ENCODE results near the gene PTGDR2.
"Not testable (repeated sequence)": the region's sequence is repeated elsewhere in the genome, so short reads cannot be mapped to it uniquely, and the experiment has no call there.

The PTGDR2 gene

GRCh38 chr11:60841797-60842667, 13.7 kb downstream of the PTGDR2 start, which contains the start of gene CCDC86:
CCDC86 (plus strand) TSS chr11:60842113; CDS start chr11:60842125, 12 bp downstream.
- DNase-seq (ENCODE audit: low read depth): peak; percentile 95

GRCh38 chr11:60840470-60841430, 15.0 kb downstream of the PTGDR2 start:
- DNase-seq (ENCODE audit: low read depth): peak; percentile 61

GRCh38 chr11:60838132-60838531, 17.6 kb downstream of the PTGDR2 start:
- peak; percentile 40 for DNase-seq (ENCODE audit: low read depth)

GRCh38 chr11:60836866-60837515, 18.8 kb downstream of the PTGDR2 start:
- DNase-seq (ENCODE audit: low read depth): no peak

GRCh38 chr11:60835534-60835846, 20.3 kb downstream of the PTGDR2 start:
- DNase-seq (ENCODE audit: low read depth): peak; percentile 66

GRCh38 chr11:60834742-60835533, 20.8 kb downstream of the PTGDR2 start:
- DNase-seq (ENCODE audit: low read depth): no peak

- DNase-seq (ENCODE audit: low read depth): peak; percentile 79
These were observed 24.2 kb downstream of the PTGDR2 start for GRCh38 chr11:60831501-60832079.

- DNase-seq (ENCODE audit: low read depth): peak; percentile 80
These were observed 24.6 kb downstream of the PTGDR2 start for GRCh38 chr11:60831143-60831500.

GRCh38 chr11:60830478-60831142, 25.1 kb downstream of the PTGDR2 start:
- DNase-seq (ENCODE audit: low read depth): no peak

- DNase-seq (ENCODE audit: low read depth): no peak
These were observed 30.0 kb downstream of the PTGDR2 start for GRCh38 chr11:60825790-60826189.

- no peak for DNase-seq (ENCODE audit: low read depth)
These were observed 30.6 kb downstream of the PTGDR2 start for GRCh38 chr11:60825118-60825517.

- DNase-seq (ENCODE audit: low read depth): not testable (repeated sequence)
These were observed 31.9 kb downstream of the PTGDR2 start for GRCh38 chr11:60823745-60824306.

GRCh38 chr11:60821827-60822599, 33.7 kb downstream of the PTGDR2 start:
- no peak for DNase-seq (ENCODE audit: low read depth)

- no peak for DNase-seq (ENCODE audit: low read depth)
These were observed 37.7 kb downstream of the PTGDR2 start for GRCh38 chr11:60818057-60818456.

- DNase-seq (ENCODE audit: low read depth): no peak
These were observed 39.1 kb downstream of the PTGDR2 start for GRCh38 chr11:60816590-60817157.

GRCh38 chr11:60814112-60814511, 41.6 kb downstream of the PTGDR2 start:
- DNase-seq (ENCODE audit: low read depth): no peak

- DNase-seq (ENCODE audit: low read depth): no peak
These were observed 42.4 kb downstream of the PTGDR2 start for GRCh38 chr11:60813324-60813723.

- DNase-seq (ENCODE audit: low read depth): no peak
These were observed 45.2 kb downstream of the PTGDR2 start for GRCh38 chr11:60810569-60810968.

GRCh38 chr11:60810151-60810550, 45.6 kb downstream of the PTGDR2 start:
- no peak for DNase-seq (ENCODE audit: low read depth)

All from ELR (cell line).